ENCODE data around the gene NAA10. TPM values are rescaled to one million over a fixed set of nuclear protein-coding genes. Genes with fewer than 3 reads are reported as not detected.
"Not testable (repeated sequence)": the region's sequence is repeated elsewhere in the genome, so short reads cannot be mapped to it uniquely, and the experiment has no call there.

Gene NAA10
- total RNA-seq, result 94.8 and 109 TPM in 2 replicates

DNA sequence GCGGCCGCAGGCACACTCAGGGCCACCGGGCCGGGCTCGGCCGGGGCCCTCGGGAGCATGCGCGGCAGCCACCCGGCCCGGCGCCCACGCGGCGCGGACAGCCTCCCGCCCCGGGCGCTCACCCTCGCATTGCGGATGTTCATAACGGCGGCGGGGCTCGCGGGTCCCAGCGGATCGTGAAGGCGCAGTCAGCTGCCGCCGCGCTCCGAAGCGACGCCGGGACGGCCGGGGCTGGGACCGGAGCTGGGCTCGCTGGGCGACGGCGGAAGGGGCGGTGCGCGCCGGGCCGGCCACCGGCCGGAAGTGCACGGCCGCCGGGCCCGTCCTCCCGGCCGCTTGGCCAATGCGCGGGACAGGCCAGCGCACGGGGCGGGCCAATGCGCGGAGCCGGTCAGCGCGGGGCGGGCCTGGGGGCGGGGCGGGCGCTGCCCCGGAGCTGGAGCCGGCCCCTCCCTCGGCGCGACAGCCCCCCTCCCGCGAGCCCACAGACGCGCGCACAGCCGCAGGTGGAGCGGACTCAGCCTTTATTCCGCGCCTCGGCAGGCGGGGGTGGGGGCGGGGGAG lies at the start of gene NAA10:
Gene NAA10, minus strand, starts transcription at position 276 of the 564 bp plus-strand sequence. Its CDS starts 133 bp downstream, at position 143.
- no peaks in the 10 kb centered on the region for H3K27me3 Mint-ChIP-seq
- intact Hi-C loops (cut with micrococcal nuclease), result loop anchor here (1.0 kb wide), 2 partner anchors 8 to 12 kb away; no protein-coding TSS in a partner anchor
- DNase-seq (peak; percentile 62), ATAC-seq (ENCODE audit: low read depth) (peak; percentile 93)
- no peaks in the 10 kb centered on the region for H3K9me3 Mint-ChIP-seq
- H3K4me3 Mint-ChIP-seq, result peak within 1 kb of the TSS; percentile 84
- peak within 1 kb of the TSS; percentile 46 for H3K27ac Mint-ChIP-seq
- ChIA-PET POLR2A (interaction anchor here (1.1 to 18.4 kb wide), 3 partner anchors 9 to 463 kb away, joined by 3 to 305 read pairs (median 11); partner anchors contain the start of genes ARHGAP4, HCFC1 and RPL10), CTCF (interaction anchor here (0.7 kb wide), 1 partner anchor 12 kb away, joined by 3 read pairs; no protein-coding TSS in a partner anchor)
- H3K4me1 Mint-ChIP-seq, result peaks cover 24% of the 10 kb centered on the region
- TF ChIP-seq, protein P1, sequence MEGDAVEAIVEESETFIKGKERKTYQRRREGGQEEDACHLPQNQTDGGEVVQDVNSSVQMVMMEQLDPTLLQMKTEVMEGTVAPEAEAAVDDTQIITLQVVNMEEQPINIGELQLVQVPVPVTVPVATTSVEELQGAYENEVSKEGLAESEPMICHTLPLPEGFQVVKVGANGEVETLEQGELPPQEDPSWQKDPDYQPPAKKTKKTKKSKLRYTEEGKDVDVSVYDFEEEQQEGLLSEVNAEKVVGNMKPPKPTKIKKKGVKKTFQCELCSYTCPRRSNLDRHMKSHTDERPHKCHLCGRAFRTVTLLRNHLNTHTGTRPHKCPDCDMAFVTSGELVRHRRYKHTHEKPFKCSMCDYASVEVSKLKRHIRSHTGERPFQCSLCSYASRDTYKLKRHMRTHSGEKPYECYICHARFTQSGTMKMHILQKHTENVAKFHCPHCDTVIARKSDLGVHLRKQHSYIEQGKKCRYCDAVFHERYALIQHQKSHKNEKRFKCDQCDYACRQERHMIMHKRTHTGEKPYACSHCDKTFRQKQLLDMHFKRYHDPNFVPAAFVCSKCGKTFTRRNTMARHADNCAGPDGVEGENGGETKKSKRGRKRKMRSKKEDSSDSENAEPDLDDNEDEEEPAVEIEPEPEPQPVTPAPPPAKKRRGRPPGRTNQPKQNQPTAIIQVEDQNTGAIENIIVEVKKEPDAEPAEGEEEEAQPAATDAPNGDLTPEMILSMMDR (IDR thresholded peaks at IDR 0.05), result no peak
- peaks cover 23% of the 10 kb centered on the region for H3K36me3 Mint-ChIP-seq (ENCODE audit: low read depth)

DNA sequence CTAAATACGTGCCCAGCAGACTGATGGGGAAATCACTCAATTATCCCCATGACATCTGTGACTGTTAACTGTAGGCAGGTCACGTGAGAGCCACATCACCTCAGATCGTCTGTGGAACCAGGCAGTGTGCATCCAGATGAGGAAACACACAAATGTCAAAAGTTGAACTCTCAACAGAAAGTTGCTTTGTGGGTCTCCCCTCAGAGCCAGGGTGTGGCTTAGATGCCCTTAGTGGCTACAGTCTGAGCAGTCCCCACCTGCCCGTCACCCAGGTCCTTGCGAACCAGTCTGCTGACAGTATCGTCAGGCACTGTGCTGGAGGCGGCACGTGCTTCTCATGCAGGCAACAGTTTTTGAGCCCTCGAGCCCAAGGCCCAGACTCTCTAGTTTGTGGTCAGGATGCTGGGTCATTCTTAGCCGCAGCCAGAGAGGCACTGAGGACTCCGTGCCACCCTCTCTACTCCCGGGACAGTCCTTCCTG lies 48.5 kb upstream of the NAA10 start:
- ChIA-PET CTCF (no interaction called here), POLR2A (interaction anchor here (3.6 kb wide), 1 partner anchor 13 kb away, joined by 17 read pairs; the partner anchor contains the start of gene HCFC1)
- H3K4me3 Mint-ChIP-seq, result peak overlapping the region; percentile 19
- peak overlapping the region; percentile 90 for H3K27ac Mint-ChIP-seq
- no peak for DNase-seq
- H3K36me3 Mint-ChIP-seq (ENCODE audit: low read depth), result no peaks in the 10 kb centered on the region
- no peaks in the 10 kb centered on the region for H3K9me3 Mint-ChIP-seq
- no peaks in the 10 kb centered on the region for H3K27me3 Mint-ChIP-seq
- ATAC-seq (ENCODE audit: low read depth), result peak; percentile 17
- intact Hi-C loops (cut with micrococcal nuclease), result no loop called here
- TF ChIP-seq, protein P1 (IDR thresholded peaks at IDR 0.05), result no peak
- H3K4me1 Mint-ChIP-seq, result peaks cover 55% of the 10 kb centered on the region

DNA sequence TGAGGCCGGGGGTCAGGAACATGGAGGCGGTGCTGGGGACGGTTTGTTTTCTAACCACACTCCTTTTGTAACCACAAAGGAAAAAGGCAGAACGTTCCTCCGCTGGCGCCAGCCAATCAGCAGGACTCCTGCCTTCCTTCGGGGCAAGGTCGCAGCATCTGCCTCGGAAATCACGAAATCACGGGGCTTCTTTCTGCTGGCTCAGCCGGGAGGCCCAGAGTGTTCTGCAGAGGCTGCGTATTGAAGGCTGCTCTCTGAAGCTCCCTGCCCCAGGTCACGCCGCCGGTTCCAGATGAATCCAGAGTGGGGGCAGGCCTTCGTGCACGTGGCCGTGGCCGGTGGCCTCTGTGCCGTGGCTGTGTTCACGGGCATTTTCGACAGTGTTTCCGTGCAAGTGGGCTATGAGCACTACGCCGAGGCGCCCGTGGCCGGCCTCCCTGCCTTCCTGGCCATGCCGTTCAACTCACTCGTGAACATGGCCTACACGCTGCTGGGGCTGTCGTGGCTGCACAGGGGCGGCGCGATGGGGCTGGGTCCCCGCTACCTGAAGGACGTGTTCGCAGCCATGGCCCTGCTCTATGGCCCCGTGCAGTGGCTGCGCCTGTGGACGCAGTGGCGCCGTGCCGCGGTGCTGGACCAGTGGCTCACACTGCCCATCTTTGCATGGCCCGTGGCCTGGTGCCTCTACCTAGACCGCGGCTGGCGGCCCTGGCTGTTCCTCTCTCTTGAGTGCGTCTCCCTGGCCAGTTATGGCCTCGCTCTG lies 47.1 kb upstream of the NAA10 start:
- peaks cover 55% of the 10 kb centered on the region for H3K4me1 Mint-ChIP-seq
- CTCF ChIA-PET, result interaction anchor here (1.4 kb wide), 1 partner anchor 32 kb away, joined by 7 read pairs; no protein-coding TSS in a partner anchor

DNA sequence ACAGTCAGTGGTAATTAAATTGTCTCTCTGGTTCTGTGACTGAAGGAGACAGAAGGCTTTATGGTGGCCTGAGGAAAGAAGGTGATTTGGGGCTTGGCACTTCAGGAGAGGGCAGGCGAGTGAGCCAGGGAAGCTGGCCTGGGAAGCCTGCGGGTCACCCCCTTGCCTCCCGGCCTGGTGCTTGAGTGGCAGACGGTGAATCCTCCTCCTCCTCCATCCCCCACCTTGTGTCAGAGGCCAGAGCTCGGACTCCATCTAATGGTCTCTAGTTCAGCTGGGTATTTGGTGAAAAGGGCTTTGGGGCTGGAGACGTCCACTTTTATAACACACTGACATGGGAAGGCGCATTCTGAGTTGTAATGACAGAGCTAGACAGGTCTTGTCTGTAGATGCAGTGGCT lies 46.4 kb upstream of the NAA10 start:
- H3K9me3 Mint-ChIP-seq, result no peaks in the 10 kb centered on the region
- TF ChIP-seq, protein P1 (IDR thresholded peaks at IDR 0.05), result no peak
- POLR2A ChIA-PET, result interaction anchor here (0.6 to 3.0 kb wide), 10 partner anchors 10 to 509 kb away, joined by 3 to 19 read pairs (median 6); partner anchors contain the start of genes HCFC1 and SLC10A3
- H3K4me3 Mint-ChIP-seq, result peak overlapping the region; percentile 55
- no peaks in the 10 kb centered on the region for H3K27me3 Mint-ChIP-seq
- CTCF ChIA-PET, result interaction anchor here (1.4 kb wide), 1 partner anchor 33 kb away, joined by 7 read pairs; no protein-coding TSS in a partner anchor
- intact Hi-C loops (cut with micrococcal nuclease), result no loop called here
- peak overlapping the region; percentile 92 for H3K27ac Mint-ChIP-seq
- DNase-seq (no peak), ATAC-seq (ENCODE audit: low read depth) (no peak)
- peaks cover 55% of the 10 kb centered on the region for H3K4me1 Mint-ChIP-seq
- H3K36me3 Mint-ChIP-seq (ENCODE audit: low read depth), result no peaks in the 10 kb centered on the region

More for the DNA sequence above, 47.1 kb upstream of the NAA10 start:
- Mint-ChIP-seq H3K27ac (peak overlapping the region; percentile 92), H3K36me3 (ENCODE audit: low read depth) (no peaks in the 10 kb centered on the region), H3K9me3 (no peaks in the 10 kb centered on the region), H3K4me3 (peak overlapping the region; percentile 55), H3K27me3 (no peaks in the 10 kb centered on the region)
- POLR2A ChIA-PET, result interaction anchor here (1.0 to 3.0 kb wide), 4 partner anchors 11 to 508 kb away, joined by 6 to 19 read pairs (median 12); partner anchors contain the start of genes HCFC1 and SLC10A3
- DNase-seq (no peak), ATAC-seq (ENCODE audit: low read depth) (no peak)
- TF ChIP-seq, protein P1 (IDR thresholded peaks at IDR 0.05), result no peak
- intact Hi-C loops (cut with micrococcal nuclease), result no loop called here

DNA sequence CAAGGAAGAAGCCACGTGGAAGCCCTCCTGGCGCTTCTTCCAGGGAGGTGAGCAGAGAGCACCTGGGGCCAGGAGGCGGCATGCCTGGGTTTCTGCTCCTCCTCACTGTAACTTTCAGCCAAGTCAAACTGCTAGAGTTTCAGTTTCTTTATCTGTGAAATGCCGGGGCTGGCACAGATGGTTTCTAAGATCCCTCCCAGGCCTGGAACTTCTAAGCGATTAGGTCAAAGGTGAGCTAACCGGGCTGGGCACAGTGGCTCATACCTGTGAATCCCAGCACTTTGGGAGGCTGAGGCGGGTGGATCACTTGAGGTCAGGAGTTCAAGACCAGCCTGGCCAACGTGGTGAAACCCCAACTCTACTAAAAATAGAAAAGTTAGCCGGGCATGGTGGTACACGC lies 45.6 kb upstream of the NAA10 start:
- Mint-ChIP-seq H3K27ac (peak overlapping the region; percentile 92), H3K4me1 (peaks cover 50% of the 10 kb centered on the region), H3K4me3 (peak overlapping the region; percentile 69)
- POLR2A ChIA-PET, result interaction anchor here (0.6 to 3.0 kb wide), 10 partner anchors 9 to 508 kb away, joined by 3 to 19 read pairs (median 4); partner anchors contain the start of genes HCFC1 and IRAK1
- H3K36me3 Mint-ChIP-seq (ENCODE audit: low read depth); intact Hi-C loops (cut with micrococcal nuclease); H3K27me3 Mint-ChIP-seq; DNase-seq; H3K9me3 Mint-ChIP-seq: not testable (repeated sequence)
- ATAC-seq (ENCODE audit: low read depth), result peak; percentile 51
- CTCF ChIA-PET, result interaction anchor here (0.8 to 1.4 kb wide), 2 partner anchors 24 to 34 kb away, joined by 3 to 7 read pairs; no protein-coding TSS in a partner anchor
